CD4-positive, alpha-beta T cell treated with Interleukin-21 for 1 hour (primary cell): ENCODE data around the gene PCNX2.

Source experiments
- DNase-seq: peaks from one replicate; pipeline ENCODE4 v3.0.0-alpha.2; 2020

PCNX2 gene

DNA sequence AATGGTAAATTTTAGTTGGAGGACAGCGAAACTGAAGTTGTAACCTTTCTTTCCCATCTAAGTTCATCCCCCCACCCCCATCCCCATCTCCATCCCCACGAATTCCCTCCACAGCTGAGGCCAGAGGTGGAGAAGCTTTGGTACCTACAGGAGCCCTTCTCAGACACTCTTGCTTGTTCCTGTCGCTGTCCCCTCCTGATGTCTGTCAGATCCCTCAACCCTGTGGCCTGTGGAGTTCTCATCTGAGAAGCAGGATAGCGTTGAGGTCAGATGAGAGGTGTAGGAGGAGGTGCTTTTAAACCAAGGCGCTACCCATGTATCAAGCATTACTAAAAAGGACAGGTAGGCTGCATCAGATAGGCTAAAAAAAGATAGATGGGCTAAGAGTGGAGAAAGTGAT, 344.3 kb downstream of the PCNX2 start:
- DNase-seq: peak; percentile 24

DNA sequence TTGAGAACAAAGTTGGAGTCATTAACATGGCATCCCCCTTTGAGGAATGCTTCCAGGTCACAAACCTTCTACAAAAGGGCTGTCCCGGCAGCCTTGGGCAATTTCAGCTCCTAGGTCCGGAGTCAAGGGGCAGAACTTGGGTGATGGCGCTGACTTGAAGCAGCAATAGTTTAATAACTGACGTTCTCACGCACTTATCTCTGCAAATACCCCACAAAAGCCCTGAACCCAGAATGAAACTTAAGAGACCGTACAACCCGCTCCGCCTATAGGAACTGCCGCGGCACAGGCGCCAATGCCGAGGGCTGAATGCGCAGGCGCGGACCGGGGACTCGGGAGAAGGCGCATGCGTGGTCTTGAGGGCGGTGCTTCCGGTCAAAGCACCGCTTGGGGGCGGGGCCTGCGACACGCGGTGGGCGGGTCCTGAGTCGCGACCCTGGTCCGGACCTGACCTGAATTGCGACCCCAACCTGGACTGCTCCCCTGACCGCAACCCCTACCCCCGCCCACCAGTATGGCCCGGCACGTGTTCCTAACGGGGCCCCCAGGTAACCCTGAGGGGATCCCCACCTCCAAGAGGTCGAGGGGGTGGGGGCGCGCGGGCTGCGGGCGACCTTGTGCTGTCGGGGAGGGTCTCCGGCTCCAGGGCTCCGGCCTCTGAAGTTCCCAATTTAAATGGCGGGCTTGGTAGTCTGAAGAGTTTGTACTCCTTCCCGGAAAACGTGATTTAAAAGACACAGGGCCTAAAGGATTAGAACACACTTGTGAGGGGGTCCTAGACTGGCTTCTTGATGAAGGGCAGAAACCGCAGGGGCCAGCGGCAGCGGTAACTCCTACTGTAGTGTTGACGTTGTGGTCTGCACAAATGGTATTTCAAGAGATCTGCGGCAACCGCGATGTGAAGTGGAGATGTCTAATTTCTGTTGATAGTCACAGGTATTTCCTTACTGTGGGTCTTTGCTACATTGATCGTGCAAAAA, 345.0 kb downstream of the PCNX2 start, which contains the start of gene NTPCR:
TSS of gene NTPCR (plus strand) at position 415 of the 980 bp plus-strand sequence. CDS start at position 515, 100 bp downstream.
- peak; percentile 93 for DNase-seq

DNA sequence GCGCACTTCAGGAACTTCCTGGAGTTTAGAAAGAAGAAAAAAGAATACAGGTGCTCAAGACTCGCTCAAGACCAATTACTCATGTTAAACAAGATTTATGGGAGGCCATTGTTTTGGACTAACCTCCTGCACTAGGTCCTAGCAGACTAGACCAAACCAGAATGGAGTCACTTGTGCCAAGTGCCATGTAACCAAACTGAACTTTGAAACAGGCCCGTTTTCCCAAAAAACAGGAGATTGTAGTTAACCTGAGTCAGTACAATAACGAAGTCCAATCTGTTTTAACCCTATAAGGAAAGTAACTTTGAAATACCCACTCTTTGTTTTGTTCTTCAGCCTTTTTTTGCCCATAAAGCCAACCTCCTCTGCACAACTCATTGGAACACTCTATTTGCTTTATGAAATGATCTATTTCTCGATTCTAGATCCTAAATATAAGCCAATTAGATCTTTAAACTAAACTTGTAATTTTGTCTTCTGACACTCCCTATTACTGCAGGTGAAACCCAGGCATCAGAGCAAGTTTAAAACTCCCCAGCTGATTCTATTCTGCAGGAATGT, 345.8 kb downstream of the PCNX2 start:
- no peak for DNase-seq

DNA sequence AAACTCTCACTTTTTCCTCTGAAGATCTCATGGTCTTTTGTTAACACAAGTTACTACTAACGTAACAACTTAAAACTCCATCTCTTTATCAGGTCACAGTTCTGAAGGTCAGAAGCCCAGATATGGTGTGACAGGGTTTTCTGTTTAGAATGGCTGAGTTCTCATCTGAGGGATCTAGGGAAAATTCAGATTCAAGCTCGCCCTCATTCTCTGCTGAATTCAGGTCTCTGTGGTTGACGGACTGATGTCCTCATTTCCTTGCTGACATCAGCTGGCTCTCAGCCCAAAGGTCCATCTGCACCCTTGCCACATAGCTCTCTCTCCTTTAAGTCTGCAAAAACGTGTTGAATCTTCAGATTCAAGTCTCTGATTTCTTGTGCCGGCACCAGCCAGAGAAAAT, 351.2 kb downstream of the PCNX2 start:
- no peak for DNase-seq

DNA sequence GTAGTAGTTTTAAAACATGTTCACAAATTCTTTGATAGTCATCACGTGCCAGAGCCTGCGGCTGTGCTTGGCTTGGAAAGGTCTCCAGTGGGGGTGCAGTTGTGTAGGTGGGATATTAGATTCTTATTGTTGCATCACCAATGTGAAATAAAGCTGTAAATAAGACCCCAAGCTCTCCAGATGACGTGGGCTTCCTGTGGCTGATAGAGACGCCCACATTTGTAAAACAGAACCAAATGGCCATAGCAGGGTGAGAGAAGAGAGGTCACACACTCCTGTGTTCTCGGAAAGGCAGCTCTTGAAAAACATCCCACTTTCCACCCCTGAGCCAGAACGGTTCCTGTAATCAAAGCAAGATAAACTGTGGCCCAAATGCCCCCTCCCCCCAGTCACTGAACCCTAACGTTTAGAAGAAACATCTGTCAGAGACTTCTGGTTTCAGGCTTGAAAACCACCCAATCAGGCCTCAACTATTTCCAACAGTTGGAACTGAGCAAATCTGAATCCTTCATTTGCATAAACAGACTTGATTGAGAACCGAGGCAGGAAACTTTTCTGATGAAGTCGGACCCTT, 351.8 kb downstream of the PCNX2 start:
- no peak for DNase-seq

DNA sequence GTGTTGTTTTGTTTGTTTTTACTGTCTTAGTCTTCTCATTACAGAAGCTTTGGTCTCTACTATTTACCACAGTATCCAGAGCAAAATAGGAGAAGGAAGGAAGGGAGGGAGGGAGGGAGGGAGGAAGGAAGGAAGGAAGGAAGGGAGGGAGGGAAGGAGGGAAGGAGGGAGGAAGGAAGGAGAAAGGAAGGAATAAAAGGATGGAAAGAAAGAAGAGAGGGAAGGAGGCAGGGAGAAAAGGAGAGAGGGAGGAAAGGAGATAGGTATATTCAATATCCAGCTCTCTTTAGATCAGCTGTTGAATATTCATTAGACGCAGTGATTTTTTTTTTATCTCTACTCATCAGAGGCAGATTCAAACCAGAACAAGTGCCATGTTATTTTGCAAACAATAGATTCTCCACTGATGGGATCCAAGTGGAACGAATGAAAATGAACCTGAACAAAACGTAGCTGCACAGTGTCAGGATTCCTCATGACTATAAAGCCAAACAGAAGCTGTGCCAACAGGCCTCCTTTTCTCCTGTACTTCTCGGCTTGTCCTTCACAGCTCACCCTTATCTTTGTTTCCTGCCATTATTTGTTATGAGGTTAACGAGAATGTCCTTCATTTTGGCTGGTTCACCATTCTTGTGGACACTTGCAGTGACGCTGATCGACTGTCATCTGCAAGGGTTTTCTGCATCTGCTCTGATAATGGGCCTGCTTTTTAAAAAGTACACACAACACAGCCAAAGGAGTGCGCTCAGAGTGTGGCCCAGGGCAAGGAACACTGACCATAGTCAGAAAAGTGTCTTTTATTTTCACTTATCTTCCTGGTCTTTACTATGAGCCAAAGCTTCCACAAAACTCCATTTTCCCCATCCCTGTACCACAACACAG, 352.9 kb downstream of the PCNX2 start:
- no peak for DNase-seq

DNA sequence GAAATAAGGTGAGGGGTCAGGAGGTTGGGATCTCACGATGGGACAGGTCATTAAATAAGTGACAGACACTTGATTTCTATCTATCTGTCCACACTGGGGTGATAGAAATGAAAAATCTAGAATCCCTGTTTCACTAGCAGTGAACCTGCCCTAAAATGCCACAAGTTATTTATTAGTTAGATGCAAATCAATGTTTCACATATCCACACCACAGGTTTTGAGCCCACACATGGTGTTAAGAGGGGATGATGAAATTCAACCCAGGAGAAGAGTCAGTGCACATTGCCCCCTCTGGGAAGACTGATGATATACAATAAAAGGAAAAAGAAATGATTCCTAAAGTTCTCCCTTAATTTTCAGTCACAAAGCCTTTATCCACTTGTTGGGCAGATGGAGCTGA, 355.3 kb downstream of the PCNX2 start:
- DNase-seq: no peak

GRCh38 chr1:232939748-232940147, 355.8 kb downstream of the PCNX2 start:
- DNase-seq: no peak

GRCh38 chr1:232938926-232939325, 356.6 kb downstream of the PCNX2 start:
- DNase-seq: no peak

GRCh38 chr1:232937741-232938375, 357.7 kb downstream of the PCNX2 start:
- no peak for DNase-seq

DNA sequence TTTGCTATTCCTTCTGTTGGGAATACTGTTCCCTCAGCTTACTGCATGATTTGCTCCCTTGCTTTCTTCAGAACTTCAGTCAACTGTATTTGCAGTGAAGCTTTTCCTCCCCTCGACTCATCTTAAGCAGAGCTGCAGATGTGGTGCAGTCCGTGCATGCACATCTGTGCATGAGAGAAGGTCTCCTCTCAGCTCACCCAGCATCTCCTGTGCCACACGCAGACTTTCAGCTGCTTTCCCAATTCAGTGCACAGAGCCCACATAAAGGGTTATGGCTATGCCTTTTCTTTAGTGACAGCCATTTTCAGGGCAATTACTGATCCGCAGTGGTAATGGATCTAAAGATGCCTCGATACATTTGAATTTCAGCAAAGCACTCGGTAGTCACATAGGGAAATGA, 358.6 kb downstream of the PCNX2 start:
- no peak for DNase-seq
